Skin epidermis (tissue), 12 donors: ENCODE results near the gene CWF19L2.
"Not testable (repeated sequence)": the region's sequence is repeated elsewhere in the genome, so short reads cannot be mapped to it uniquely, and the experiment has no call there.

ENCODE experiments used
- H3K27ac ChIP-seq, 21 experiments: fragments of 200-600 bp; sonication (generic) in 11 of 21; one replicate each; pipeline ENCODE4 v1.5.0; 2020; ENCODE audit warnings: mild to moderate bottlenecking in 3 of 21, inconsistent platforms in 2 of 21, moderate library complexity in 2 of 21
- H3K4me3 ChIP-seq, 7 experiments: fragments of 200-600 bp; sonication (generic) in 2 of 7; one replicate each; pipeline ENCODE4 v1.5.0; 2020; ENCODE audit warnings: inconsistent platforms in 2 of 7, mild to moderate bottlenecking in 2 of 7, moderate library complexity in 1 of 7

The CWF19L2 gene

DNA sequence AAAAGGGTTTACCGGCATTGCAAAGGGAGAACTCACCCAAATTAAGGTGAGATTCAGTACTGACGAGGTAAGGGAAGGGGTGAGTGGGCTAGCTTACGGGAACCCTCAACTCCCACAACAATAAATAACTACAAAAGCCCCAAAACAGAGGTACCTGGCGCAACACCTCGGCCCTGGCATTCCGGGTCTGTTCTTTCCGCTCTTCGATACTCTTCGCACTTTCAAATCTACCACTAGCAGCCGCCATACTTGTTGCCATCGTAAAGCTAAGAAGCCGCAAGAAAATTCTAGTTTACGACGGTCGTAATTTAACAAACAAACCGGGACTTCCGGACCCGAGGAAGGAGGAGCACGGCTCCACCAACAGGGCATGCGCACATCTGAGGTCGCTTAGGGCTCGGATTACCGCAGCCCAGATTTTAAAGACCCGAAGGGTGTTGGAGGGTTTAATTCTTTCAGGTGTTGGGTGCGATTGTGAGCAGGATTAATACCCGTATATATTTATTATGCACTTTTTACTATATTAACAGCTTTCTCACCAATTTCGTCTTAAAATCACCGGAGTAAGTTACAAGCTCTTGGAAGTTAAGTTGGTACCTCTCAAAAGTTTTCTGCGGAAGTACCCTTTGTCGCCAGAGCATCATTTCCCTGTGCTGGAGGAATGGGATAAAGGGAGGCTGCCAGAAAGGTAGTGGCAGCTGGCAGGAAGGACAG lies at the start of gene CWF19L2:
TSS of gene CWF19L2 (minus strand) at position 268 of the 714 bp plus-strand sequence. CDS start at position 259, 9 bp downstream.
- H3K27ac ChIP-seq = peak within 1 kb of the TSS; percentile 10 to 88 (median 80)
- peak within 1 kb of the TSS; percentile 51 to 86 (median 77) for H3K4me3 ChIP-seq

DNA sequence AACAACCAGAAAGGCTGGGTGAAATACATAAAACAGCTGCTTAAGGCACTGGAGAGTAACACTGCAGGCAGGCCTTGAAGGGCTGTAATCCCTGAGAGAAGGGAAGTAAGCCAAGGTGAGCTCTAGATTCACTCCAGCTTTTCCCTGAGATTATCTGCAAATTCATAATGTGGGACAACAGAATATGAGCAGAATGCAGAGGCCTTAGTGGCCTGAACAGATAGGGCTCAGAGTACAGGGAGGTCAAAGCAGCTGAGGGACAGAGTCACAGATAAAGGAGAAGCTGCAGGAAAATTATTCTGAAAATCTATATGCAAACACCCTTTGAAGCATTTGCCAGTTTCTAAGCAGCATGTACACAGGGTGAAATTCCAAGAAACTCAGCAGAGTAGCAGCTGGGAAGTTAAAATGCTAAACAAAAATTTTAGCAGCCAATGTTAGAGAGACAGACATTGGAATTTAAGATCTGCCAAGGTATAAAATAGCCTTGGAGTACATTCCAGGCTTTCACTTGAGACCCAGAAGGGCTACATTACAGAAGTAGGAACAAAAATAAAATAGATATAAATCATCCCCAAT lies 48.1 kb upstream of the CWF19L2 start:
- H3K4me3 ChIP-seq = no peak overlapping the region
- H3K27ac ChIP-seq = no peak overlapping the region

DNA sequence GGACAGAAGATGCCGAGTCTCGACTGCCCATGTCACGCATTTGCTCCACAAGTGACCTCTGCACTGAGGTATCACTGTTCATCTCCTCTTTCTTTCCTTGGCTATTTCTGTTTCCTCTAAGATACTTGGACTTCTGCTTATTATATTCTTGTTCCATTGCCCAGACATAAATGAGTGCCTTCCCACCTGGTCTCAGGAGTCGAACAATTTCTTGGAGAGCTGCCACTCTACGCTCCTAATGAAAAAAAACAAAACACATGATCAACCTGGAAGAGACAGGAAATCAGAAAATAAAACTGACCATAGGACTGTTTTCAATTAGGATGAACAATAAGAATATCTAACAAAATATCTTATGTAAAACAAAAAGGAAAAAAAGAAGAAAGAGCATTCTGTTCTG lies 47.4 kb upstream of the CWF19L2 start:
- Histone ChIP-seq H3K4me3 (no peak overlapping the region), H3K27ac (no peak overlapping the region)

DNA sequence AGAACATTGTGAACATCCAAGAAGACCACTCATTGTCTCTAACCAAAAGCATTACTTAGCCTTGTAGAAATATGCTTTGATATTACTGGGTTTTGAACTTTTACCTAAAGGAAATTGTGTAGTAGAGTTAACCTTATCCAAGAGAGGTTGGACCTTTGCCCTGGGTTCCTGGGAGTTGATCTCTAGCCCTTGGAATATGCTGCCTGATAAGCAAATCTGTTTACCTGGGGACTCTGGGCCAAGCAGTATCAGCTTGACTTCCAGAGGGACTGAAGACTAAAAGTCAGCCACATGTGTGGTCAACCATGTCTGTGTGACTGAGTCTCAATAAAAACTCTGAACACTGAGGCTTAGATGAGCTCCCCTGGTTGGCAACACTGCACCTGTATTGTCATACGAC lies 44.1 kb upstream of the CWF19L2 start:
- H3K4me3 ChIP-seq = no peak overlapping the region
- H3K27ac ChIP-seq = no peak overlapping the region

- not testable (repeated sequence) for H3K27ac ChIP-seq, H3K4me3 ChIP-seq
These were observed 39.7 kb upstream of the CWF19L2 start for GRCh38 chr11:107497371-107497770.

DNA sequence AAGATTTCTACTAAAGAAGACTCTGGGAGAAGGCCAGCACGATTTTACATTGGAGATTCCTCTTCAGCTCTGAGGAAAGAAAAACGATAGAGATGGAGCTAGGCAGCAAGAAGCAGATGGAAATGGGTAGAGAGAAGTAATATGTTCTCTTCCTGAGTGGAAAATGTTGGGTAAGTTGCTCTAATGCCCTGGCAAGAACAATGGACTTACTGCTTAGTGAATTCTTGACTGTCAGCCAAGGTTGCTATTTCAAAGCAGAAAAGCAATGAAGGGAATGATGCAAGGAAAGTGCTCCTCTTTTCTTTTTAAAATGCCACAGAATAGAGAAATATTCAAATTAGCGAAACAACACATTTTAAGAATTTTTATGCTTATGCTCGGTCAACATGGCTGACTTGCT lies 38.4 kb upstream of the CWF19L2 start:
- Histone ChIP-seq H3K4me3 (no peak overlapping the region), H3K27ac (no peak overlapping the region)

DNA sequence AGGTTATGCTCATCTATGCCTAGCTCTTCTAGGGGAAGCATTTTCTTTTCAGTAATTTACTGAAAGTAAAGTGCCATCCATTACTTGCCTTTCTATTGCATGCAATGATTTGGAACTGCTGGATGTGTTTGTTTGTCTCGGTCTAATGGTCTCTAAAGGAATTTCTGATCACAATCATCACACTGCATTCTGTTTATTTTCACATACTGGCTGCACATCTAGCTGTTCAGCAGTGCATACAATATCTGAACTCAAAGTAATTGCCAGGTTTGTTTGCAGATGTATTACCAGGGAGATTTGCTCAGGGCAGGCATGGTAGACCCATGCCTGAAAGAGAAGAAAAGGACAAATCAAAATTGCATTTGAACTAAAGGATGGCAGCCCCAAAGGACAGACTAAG lies 36.4 kb upstream of the CWF19L2 start:
- H3K4me3 ChIP-seq = no peak overlapping the region
- no peak overlapping the region for H3K27ac ChIP-seq

GRCh38 chr11:107493117-107493516 lies 35.5 kb upstream of the CWF19L2 start:
- Histone ChIP-seq H3K27ac (no peak overlapping the region), H3K4me3 (no peak overlapping the region)

DNA sequence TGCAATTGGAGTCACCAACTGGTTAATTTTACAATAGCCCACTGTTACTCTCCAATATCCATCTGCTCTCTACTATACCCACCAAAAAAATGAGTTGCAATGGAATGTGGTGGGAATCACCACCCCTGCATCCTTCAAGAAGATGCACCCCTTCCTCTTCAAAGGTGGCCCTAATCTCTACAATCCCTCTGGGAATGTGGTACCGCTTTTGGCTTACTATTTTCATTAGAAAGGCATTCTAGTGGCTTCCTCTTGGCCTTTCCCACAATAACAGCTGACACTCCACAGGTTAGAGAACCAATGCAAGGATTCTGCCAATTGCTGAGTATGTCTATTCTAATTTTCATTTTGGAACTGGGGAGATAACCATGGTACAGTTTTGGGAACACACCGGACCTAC lies 33.2 kb upstream of the CWF19L2 start:
- Histone ChIP-seq H3K27ac (no peak overlapping the region), H3K4me3 (no peak overlapping the region)

- no peak overlapping the region for H3K27ac ChIP-seq
- no peak overlapping the region for H3K4me3 ChIP-seq
These were observed 24.6 kb upstream of the CWF19L2 start for GRCh38 chr11:107482234-107482633.

GRCh38 chr11:107478922-107479321 lies 21.3 kb upstream of the CWF19L2 start:
- Histone ChIP-seq H3K4me3 (no peak overlapping the region), H3K27ac (no peak overlapping the region)

DNA sequence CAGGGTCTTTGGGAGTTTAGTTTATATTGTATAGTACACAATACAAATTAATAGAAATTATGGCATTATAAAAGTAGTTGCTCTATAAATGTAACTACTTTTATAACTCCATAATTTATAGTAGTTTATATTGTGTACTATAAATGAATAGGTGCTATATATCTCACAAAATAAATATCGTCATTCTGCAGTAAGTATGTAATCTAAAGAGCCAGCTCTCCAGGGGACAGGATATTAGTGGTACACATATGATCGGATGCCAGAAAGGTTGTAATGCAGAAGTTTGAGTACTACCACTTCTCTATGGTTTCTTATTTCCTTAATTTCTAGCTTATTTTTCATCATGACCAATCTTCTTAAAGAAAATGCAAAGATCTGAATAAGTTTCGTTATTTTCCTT lies 20.2 kb upstream of the CWF19L2 start:
- H3K27ac ChIP-seq = no peak overlapping the region
- no peak overlapping the region for H3K4me3 ChIP-seq

DNA sequence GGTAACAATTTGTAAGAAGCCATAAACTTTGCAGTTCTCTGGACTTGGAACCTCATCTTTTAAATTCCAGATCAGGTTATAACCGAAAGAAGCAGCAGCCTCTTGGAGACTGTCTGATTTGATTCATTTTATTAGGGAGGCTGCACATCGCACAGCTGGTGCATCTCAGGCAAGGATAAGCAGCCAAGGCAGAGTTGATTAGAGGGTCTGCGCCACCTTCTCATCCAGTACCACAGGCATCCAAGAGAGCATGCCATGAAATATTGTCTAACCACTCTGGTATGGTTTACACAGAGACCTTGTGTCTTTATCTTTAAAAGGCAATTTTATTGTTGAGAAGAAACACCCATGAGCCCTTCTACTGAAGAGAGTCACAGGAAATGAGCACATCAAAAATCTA lies 16.2 kb upstream of the CWF19L2 start:
- Histone ChIP-seq H3K4me3 (no peak overlapping the region), H3K27ac (no peak overlapping the region)

GRCh38 chr11:107472966-107473365 lies 15.3 kb upstream of the CWF19L2 start:
- Histone ChIP-seq H3K4me3 (no peak overlapping the region), H3K27ac (no peak overlapping the region)

DNA sequence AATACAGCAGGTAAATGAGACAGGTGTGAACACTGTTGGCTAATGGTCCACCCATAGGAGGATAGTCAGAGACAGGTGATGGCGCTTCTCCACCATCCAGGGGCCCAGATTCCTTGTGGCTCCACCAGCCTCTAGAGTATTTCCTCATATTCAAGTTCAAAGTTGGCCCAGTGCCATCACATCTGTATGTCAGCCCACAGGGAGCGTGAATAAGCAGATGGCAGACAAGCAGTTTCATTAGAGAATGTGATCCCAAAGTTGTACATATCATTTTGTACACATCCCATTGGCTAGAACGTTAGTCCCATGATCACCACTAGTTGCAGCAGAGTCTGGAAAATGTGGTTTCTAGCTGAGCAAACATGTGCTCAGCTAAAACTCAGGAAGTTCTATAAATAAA lies 11.0 kb upstream of the CWF19L2 start:
- H3K4me3 ChIP-seq = no peak overlapping the region
- H3K27ac ChIP-seq = no peak overlapping the region

DNA sequence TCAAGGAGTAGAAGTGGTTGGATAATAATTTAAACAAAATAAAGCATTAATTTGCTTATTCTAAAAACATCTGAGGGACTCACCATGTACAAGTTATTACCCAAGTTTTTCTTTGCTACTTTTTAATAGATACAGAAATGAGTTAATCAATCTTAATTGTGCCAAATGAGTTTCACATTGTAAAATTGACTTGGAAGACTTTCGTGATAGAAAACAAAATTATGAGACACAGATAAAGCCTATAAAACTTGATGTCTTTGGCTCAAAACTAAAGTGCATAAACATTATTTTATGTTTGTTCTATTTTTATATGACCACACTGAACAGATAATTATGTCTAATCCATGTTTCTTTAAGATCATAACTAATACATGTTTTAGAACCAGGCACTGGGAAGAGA lies 10.1 kb upstream of the CWF19L2 start:
- H3K4me3 ChIP-seq = no peak overlapping the region
- no peak overlapping the region for H3K27ac ChIP-seq

DNA sequence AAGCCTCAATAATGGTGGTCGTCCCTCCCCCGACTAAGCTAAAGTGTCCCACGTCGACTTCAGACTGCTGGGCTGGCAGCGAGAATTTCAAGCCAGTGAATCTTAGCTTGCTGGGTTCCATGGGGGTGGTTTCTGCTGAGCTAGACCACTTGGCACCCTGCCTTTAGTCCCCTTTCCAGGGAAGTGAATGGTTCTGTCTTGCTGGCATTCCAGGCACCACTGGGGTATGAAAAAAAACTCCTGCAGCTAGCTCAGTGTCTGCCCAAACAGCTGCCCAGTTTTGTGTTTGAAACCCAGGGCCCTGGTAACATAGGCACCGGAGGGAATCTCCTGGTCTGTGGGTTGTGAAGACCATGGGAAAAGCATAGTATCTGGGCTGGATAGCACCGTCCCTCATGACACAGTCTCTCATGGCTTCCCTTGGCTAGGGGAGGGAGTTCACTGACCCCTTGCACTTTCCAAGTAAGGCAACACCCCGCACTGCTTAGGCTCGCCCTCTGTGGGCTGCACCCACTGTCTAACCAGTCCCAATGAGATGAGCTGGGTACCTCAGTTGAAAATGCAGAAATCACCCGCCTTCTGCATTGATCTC lies 8.7 kb upstream of the CWF19L2 start:
- not testable (repeated sequence) for H3K4me3 ChIP-seq, H3K27ac ChIP-seq

DNA sequence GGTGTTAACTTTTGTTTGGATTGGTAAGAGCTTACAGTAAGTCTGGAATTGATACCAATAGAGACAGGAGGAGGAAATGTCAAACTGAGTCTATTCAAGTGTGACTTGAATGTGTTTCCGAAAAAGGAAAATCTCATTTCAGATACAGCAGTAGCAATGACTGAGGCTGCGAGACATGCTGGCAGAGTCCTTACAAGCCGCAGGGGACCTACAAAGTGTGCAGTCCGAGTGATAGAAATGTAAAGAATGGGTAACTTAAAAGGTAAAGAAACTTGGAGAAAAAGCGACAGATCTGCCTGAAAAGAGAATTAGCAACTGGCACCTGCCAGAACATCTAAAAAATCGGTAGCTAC lies 444 bp downstream of the CWF19L2 start:
- H3K4me3 ChIP-seq = peak overlapping the region; percentile 51 to 86 (median 77)
- H3K27ac ChIP-seq = peak overlapping the region; percentile 10 to 88 (median 80)

DNA sequence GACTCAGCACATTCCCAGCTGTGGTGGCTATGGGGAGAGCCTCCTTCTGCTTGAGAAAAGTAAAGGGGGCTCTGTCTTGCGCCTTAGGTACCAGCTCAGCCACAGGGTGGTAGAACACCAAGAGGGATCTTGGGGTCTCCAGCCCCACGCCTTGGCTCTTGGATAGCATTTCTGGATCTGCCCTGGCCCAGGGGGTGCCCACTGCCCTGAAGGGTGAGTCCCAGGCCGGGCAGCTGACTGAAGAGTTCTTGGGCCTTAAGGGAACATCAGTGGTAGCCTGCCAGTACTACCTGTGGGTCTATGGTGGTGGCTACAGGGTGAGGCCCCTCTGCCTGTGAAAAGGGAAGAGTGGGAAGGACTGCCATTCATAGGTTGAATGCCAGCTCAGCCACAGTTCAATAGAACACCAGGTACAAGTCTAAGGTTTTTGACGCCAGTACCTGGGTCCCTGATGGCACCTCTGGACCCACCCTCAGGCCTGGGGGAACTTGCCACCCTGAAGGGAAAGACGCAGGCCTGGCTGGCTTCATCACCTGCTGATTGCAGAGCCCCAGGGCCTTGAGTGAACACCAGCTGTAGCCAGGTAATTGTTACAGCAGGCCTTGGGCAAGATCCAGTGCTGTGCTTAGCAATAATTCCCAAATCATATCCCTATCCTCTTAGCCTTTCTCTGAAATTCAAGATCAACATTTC lies 3.9 kb downstream of the CWF19L2 start:
- H3K27ac ChIP-seq = no peak overlapping the region
- no peak overlapping the region for H3K4me3 ChIP-seq

DNA sequence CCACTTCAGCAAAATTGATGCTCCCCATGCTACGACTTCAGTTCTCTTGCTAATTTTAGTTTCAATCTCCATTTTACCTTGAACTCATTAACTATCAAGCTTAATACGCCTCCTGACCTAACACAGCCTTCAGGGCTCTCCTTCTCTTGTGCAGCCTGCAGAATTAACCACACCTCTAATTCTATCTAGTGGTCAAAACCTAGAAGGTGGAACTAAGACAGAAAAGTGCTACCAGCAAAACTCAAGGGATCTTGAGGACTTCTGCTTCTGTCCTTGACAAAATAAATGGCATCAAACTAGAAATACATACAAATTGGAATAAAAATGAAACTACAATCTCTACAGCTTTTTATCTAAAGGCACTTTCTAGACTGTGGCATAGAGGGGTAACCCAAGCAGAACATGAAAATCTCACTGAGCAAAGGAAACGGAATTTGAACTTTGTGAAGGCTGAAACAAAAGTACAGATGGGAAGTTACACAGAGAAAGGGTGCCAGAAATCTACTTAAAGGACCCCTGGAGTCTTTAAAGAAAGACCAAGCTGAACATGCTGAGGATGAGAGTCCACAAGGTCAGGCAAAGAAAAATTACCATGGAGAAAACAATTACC lies 10.7 kb downstream of the CWF19L2 start:
- Histone ChIP-seq H3K27ac (no peak overlapping the region), H3K4me3 (no peak overlapping the region)
